Amniotic stem cell (primary cell): ENCODE results near the gene ATXN10.
"Not testable (repeated sequence)": the region's sequence is repeated elsewhere in the genome, so short reads cannot be mapped to it uniquely, and the experiment has no call there.

Experiments used
- DNase-seq: peaks from one replicate; lab custom pipeline; 2025; lab: John Stamatoyannopoulos, UW

ATXN10 gene

DNA sequence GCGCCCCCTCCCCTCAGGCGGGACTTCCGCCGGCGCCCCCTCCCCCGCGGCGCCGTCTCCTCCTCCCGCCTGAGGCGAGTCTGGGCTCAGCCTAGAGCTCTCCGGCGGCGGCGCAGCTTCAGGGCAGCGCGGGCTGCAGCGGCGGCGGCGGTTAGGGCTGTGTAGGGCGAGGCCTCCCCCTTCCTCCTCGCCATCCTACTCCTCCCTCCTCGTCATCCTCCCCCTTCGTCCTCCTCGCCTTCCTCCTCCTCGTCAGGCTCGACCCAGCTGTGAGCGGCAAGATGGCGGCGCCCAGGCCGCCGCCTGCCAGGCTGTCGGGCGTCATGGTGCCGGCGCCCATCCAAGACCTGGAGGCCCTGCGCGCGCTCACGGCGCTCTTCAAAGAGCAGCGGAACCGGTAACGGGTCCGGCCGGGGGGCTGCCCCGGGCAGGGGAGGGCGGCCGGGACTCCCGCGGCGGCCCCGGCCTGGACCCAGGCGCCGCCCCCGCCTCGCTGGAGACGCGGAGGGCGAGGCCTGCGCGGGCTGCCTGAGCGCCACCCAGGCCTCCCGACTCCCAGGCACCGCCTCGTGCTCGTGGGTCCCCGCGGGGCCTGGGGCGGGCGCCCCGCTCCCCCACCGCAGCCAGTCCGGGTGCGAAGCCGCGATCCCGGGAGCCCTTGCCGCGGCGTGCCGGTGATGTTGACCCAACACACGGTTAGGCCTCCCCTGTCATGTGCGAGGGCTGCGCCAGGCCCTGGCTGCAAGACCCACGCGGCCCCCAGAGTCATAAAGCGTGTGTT lies at the start of gene ATXN10:
Gene ATXN10, plus strand, starts transcription at position 52 of the 781 bp plus-strand sequence. Its CDS starts 230 bp downstream, at position 282.
- DNase-seq = no peak

DNA sequence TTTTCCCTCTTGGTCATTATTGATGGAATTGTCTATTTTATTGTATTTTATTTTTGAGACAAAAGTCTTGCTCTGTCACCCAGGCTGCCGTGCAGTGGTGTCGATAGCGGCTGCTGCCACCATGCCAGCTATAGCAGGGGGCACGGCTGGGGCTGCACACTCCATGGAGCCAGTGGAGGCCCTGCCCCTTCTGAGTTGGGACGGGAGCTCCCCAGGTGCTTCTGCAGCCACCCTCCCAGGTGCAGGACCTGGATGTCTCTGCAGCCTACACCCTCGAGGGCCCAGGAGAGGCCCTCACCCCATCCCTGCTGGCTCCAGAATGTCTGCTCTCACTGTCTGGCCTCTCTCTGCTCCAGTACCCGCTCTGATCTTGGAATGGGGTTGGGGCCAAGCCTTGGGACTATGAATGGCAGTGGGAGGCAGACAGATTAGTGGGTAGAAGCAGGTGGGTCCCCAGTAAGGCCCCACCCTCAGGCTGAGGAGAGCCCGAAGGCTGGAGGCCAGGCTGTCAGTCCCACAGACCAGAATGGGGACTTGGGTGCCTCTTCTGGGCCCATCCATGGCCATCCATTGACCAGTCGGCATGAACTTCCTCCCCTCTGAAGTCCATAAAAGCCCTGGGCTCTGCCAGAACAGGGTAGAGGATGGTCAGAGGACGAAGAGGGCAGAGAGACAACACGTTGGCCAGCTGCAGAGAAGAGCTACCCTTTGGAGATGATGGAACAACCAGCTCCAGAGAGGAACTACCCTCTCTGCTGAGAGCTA lies 49.6 kb upstream of the ATXN10 start:
- no peak for DNase-seq

GRCh38 chr22:45623464-45624145 lies 48.0 kb upstream of the ATXN10 start:
- DNase-seq = not testable (repeated sequence)

DNA sequence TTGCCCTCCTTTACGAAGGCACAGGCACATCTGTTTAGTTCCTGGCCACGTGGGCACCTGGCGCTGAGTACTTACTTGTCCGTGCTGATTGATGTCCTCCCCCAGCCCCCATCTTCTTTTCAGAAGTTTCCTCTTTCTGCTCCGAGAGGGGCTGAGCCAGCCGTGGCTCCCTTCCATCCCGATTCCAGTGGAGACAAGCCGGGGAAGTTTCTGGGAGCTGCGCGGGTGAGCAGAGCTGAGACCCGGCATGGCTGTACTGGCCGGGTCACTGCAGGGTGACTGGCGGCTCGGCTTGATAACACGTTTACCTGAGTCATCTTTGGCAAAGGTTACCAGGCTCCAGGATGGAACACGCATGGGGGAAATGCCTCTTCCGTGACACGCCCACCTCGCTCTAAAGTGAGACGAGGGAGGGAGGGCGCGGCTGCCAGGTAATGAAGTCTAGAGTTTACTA lies 45.4 kb upstream of the ATXN10 start:
- DNase-seq = no peak

GRCh38 chr22:45627489-45628233 lies 44.0 kb upstream of the ATXN10 start:
- DNase-seq = no peak

DNA sequence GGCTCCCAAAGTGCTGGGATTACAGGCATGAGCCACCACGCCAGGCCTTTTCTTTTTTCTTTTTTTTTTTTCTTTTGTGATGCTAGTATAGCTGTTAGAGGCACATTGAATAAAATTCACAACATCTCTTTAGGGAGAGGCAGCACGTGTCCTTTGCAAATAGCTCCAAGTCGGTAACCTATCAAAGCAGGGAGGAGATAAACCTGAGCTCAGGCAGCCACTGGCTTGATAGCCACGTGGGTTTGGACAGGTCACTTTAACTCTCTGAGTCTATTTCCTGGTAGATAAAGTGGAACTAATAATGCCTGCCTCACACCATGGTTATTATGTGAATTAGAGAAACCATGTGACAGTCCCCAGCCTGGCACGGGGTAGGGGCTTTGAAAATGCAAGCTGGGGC lies 43.1 kb upstream of the ATXN10 start:
- DNase-seq = no peak

- DNase-seq = no peak
These were observed 42.1 kb upstream of the ATXN10 start for GRCh38 chr22:45629469-45630089.

DNA sequence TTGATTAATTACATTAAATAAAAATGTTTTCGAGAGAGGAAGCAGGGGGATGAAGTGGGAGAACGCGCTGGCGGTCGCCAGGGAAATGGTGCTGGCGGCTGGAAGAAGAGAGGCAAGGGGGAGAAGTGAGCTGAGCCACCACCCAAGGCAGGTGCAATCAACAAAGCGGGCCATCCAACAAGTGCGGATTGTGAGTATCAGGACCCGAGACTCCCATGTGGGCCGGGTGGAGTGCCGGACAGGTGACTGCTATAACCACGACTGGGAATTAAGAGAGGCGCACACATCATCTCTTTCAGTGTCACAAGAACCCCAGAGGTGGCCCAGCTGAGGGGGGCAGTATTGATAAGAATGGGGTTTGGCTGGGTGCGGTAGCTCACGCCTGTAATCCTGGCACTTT lies 41.2 kb upstream of the ATXN10 start:
- DNase-seq = no peak

GRCh38 chr22:45631140-45631840 lies 40.3 kb upstream of the ATXN10 start:
- no peak for DNase-seq

DNA sequence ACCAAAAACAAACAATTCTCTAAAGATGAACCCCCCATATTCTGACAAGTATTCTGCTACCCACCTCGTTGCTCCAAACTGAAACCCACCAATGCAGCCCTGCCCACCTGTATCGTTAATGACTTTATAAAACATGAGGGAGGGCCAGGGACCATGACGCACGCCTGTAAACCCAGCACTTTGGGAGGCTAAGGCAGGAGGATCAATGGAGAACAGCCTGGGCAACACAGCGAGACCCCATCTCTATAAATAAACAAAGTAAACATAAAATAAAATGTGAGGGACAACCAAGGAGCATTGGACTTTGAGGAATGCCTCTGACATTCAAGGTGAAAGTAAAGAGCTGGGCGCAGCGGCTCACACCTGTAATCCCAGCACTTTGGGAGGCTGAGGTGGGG lies 39.8 kb upstream of the ATXN10 start:
- no peak for DNase-seq

GRCh38 chr22:45632791-45633515 lies 38.7 kb upstream of the ATXN10 start:
- no peak for DNase-seq

DNA sequence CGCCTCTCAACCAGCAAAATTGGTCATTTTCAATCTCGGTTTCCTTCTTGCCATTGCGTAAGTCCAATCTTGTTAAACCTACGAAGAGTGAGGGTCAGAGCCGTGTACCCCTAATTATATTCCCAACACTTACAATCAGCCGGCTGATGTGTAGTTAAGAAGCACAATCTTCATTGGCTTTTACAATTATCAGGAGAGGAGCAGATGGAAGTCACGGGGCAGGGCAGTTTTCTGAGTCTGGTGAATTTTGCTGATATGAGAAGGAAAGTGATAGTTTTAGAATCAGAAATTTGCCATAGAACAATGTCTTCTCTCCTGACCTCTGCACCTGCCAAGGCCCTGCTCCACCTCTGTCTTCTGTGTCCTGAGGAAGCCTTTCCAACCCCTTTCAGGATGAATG lies 35.0 kb upstream of the ATXN10 start:
- no peak for DNase-seq

DNA sequence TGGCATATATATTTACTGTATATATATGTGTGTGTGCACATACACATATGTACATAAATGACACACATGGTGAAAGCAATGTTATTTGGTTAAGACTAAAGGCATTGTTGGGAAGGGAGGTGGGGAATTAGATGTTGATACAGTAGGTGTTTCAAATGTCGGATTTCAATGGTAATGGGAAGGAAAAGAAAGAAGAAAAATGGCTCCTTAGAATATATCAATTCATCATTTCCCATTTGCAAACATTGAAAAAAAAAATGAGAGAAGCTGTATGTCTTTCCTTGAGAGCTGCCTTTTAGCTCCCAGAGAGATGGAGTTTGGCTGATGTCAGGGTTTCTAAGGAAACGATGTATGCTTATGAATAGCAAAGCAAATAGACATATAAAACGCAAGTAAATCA lies 33.4 kb upstream of the ATXN10 start:
- no peak for DNase-seq

DNA sequence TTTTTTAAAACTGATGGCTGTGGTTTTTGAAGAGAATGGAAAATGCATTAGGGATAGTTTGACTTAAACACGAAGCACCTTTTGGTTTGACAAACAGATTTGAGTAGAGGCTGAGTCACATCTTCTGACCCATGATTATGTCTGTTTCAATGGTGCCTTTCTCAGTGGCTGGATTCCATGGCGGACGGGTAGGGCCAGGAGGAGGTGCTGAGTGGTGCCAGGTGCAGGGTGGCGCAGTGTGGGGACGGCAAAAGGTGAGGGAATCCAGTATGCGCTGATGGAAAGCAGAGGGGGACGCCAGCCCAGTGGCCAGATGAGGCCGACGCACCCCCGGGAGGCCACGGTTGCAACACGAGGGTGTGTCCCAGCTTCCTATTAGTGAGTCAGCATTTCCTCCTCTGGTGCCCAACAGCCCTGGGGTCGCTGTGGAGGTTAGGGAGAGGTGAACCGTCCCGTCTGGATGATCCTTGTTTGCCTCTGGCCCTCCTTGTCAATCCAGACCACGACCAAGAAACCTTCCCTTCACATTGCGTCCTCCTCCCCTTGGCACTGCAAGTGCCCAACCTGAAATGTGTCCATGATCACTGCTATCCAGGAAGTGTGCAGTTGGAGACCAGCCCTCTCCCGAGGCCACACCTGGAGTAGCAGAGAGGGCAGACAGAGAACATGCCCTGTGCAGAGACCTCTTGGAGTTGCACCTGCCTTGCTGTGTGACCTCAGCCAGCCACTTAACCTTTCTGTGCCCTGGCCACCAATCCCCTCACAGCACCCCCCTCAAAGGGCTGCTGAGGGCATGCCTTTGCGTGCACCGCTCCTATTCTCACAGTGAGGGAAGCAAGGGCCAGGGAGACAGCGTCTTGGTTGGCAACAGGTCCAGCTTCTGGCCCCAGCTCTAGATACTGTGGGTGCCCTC lies 32.5 kb upstream of the ATXN10 start:
- DNase-seq = no peak

GRCh38 chr22:45639747-45640102 lies 31.9 kb upstream of the ATXN10 start:
- no peak for DNase-seq

GRCh38 chr22:45640291-45640940 lies 31.2 kb upstream of the ATXN10 start:
- no peak for DNase-seq

DNA sequence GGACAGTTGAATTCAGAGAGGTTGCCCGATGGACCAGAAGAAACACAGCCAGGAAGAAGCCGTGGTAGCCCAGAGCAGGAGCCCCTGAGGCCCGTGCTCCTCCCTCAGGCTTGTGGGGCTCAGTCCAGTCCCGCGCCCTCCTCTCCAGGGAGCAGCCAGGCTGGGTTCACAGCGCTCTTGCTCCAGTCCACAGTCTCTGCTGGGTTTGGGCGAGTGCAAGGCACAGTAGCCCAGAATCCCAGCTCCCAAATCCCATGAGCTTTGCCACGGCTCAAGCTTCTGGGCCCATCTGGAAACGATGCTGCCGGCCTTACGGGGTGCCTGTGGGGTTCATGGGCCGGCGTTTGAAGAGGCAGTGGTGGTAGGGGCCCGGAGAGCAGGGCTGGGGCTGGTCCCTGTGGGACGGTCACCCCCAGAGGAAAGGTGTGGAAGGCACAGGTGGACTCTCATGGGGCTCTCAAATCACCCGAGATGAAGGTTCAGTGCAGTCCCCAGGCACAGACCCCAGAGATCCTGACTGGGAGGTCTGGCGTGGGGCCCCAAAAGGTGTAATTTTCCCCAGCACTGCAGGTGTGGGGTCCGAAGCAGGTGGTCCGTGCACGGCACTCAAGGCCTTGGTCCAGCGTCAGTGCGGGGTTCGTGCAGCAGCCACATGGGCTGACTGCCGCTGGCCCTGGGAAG lies 30.6 kb upstream of the ATXN10 start:
- DNase-seq = no peak

GRCh38 chr22:45642986-45643385 lies 28.6 kb upstream of the ATXN10 start:
- DNase-seq = no peak
